Measurements from ENCODE around the gene GEMIN4.
A peak's percentile ranks its signal among the peaks of the same experiment; 100 is the strongest.

The GEMIN4 gene

DNA sequence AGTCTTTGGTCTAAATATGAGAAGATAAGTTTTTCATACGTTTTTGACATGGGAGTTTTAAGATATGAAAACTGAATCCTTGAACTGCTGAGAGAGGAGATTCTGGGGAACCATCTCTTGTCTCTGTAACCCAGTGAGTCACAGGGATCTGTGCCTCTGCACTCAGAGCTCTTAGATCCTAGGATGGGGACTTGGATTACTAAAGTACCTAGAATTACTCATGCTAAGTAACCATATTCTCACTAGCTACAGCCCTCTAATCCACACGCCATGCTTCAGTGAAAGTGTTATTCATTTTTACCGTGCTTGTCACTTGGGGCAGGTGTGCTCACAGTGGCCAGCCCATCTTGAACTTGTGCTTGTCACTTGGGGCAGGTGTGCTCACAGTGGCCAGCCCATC, 32.1 kb upstream of the GEMIN4 start:
- H3K79me2 ChIP-seq (ENCODE audit: control insufficient read depth, low read length), result peaks cover 85% of the 10 kb centered on the region
- no peaks in the 10 kb centered on the region for H3K9me3 ChIP-seq (ENCODE audit: control insufficient read depth, insufficient read depth, low read length)
- peaks cover 47% of the 10 kb centered on the region for H3K36me3 ChIP-seq (ENCODE audit: control insufficient read depth, low read length)
- no peaks in the 10 kb centered on the region for H3K27me3 ChIP-seq (ENCODE audit: control insufficient read depth, low read length)
- TF ChIP-seq, protein P1, sequence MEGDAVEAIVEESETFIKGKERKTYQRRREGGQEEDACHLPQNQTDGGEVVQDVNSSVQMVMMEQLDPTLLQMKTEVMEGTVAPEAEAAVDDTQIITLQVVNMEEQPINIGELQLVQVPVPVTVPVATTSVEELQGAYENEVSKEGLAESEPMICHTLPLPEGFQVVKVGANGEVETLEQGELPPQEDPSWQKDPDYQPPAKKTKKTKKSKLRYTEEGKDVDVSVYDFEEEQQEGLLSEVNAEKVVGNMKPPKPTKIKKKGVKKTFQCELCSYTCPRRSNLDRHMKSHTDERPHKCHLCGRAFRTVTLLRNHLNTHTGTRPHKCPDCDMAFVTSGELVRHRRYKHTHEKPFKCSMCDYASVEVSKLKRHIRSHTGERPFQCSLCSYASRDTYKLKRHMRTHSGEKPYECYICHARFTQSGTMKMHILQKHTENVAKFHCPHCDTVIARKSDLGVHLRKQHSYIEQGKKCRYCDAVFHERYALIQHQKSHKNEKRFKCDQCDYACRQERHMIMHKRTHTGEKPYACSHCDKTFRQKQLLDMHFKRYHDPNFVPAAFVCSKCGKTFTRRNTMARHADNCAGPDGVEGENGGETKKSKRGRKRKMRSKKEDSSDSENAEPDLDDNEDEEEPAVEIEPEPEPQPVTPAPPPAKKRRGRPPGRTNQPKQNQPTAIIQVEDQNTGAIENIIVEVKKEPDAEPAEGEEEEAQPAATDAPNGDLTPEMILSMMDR (IDR thresholded peaks at IDR 0.05; ENCODE audit: low read depth, low read length, poor library complexity, severe bottlenecking), result no peak
- TF ChIP-seq EZH2phosphoT487 (IDR thresholded peaks at IDR 0.05; ENCODE audit: borderline replicate concordance, low read length), result no peak
- H3K9me2 ChIP-seq (replicated peaks; ENCODE audit: control insufficient read depth, low read length), result no peaks in the 10 kb centered on the region
- peaks cover 27% of the 10 kb centered on the region for H3K4me1 ChIP-seq (ENCODE audit: control insufficient read depth, low read length)
- H3F3A ChIP-seq (ENCODE audit: control insufficient read depth, insufficient read depth), result no peaks in the 10 kb centered on the region; the same call in 1 of the 2 replicates
- H3K27ac ChIP-seq (ENCODE audit: low read depth, low read length), result no peak overlapping the region
- peak overlapping the region; percentile 94 for H3K4me3 ChIP-seq (ENCODE audit: low read length)
- H4K20me1 ChIP-seq (ENCODE audit: control insufficient read depth, insufficient read depth, low read depth, low read length), result 0 out of 2 replicates have a peak, but pooled peaks cover 4% of the 10 kb centered on the region
- H3K4me2 ChIP-seq (ENCODE audit: low read length), result peak overlapping the region; percentile 92

DNA sequence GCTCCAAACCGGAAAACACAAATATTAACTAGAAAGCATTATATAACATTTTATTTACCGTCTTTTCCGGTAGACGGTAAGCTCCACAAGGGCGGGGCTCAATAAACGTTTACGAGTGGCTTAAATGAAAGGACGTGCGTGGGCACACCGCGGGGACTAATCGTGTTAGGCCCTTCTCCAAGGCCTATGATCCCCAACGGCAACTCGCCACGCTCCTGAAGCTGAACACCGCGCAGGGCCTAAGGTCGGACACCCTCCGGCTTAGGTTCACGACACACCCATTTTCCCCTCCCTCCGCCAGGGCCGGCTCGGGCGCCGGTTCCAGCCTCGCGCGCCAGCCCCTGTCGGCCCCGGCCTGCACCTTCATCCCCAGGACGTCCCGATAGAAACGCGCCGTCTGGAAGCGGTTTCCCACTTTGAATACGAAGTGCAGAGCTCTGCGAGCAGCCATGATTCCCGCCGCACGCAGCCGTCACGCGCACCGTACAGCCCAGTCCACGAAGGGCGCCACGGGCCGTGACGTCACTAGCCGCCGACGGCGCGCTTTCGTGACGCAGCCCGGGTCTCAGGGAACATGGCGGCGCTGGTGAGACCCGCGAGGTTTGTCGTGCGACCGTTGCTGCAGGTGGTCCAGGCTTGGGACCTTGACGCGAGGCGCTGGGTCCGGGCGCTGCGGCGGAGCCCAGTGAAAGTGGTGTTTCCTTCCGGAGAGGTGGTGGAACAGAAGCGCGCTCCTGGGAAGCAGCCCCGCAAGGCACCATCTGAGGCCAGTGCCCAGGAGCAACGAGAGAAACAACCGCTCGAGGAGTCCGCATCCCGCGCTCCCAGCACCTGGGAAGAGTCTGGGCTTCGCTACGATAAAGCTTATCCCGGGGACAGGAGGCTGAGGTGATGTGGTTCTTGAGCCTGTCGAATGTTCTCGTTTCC, 30.0 kb upstream of the GEMIN4 start, which contains the start of the genes GLOD4 and MRM3:
Gene GLOD4, minus strand, starts transcription at position 476 of the 927 bp plus-strand sequence. Its CDS starts 25 bp downstream, at position 451.
Gene MRM3, plus strand, starts transcription at position 549 of the 927 bp plus-strand sequence. Its CDS starts 26 bp downstream, at position 575.
- TF ChIP-seq, protein P1 (IDR thresholded peaks at IDR 0.05; ENCODE audit: low read depth, low read length, poor library complexity, severe bottlenecking), result no peak
- TF ChIP-seq EZH2phosphoT487 (IDR thresholded peaks at IDR 0.05; ENCODE audit: borderline replicate concordance, low read length), result no peak
- Histone ChIP-seq H3K27me3 (ENCODE audit: control insufficient read depth, low read length) (no peaks in the 10 kb centered on the region), H3F3A (ENCODE audit: control insufficient read depth, insufficient read depth) (no peaks in the 10 kb centered on the region; the same call in 1 of the 2 replicates), H3K9me2 (replicated peaks; ENCODE audit: control insufficient read depth, low read length) (no peaks in the 10 kb centered on the region), H3K4me3 (ENCODE audit: low read length) (peak within 1 kb of the TSS; percentile 94), H3K4me1 (ENCODE audit: control insufficient read depth, low read length) (peaks cover 27% of the 10 kb centered on the region), H4K20me1 (ENCODE audit: control insufficient read depth, insufficient read depth, low read depth, low read length) (0 out of 2 replicates have a peak, but pooled peaks cover 4% of the 10 kb centered on the region), H3K9me3 (ENCODE audit: control insufficient read depth, insufficient read depth, low read length) (no peaks in the 10 kb centered on the region), H3K27ac (ENCODE audit: low read depth, low read length) (peak within 1 kb of the TSS; percentile 53), H3K79me2 (ENCODE audit: control insufficient read depth, low read length) (peaks cover 88% of the 10 kb centered on the region), H3K4me2 (ENCODE audit: low read length) (peak within 1 kb of the TSS; percentile 92), H3K36me3 (ENCODE audit: control insufficient read depth, low read length) (peaks cover 48% of the 10 kb centered on the region)

DNA sequence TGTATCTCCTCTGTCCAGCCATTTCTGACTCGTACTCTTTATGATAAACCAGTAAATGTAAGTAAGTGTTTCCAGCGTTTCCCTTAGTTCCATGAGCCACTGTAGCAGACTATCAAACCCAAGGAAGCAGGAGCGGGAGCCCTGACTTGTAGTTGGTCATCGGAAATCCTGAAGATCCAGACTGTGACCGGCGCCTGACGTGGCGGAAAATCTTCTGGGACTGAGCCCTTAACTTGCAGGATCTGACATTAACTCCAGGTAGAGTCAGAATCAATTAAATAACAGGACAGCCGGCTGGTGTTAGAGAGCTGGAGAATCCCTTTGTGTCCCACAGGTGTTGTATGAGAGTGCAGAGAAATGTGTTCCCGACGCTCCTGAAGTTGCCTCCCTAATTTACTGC, 26.0 kb upstream of the GEMIN4 start:
- Histone ChIP-seq H3K4me2 (ENCODE audit: low read length) (no peak overlapping the region), H3K27me3 (ENCODE audit: control insufficient read depth, low read length) (no peaks in the 10 kb centered on the region), H3K79me2 (ENCODE audit: control insufficient read depth, low read length) (peaks cover 66% of the 10 kb centered on the region), H3K36me3 (ENCODE audit: control insufficient read depth, low read length) (peaks cover 58% of the 10 kb centered on the region), H3K9me2 (replicated peaks; ENCODE audit: control insufficient read depth, low read length) (no peaks in the 10 kb centered on the region), H3K4me3 (ENCODE audit: low read length) (no peak overlapping the region), H3F3A (ENCODE audit: control insufficient read depth, insufficient read depth) (no peaks in the 10 kb centered on the region), H3K27ac (ENCODE audit: low read depth, low read length) (no peak overlapping the region), H3K4me1 (ENCODE audit: control insufficient read depth, low read length) (peaks cover 12% of the 10 kb centered on the region), H4K20me1 (ENCODE audit: control insufficient read depth, insufficient read depth, low read depth, low read length) (no peaks in the 10 kb centered on the region), H3K9me3 (ENCODE audit: control insufficient read depth, insufficient read depth, low read length) (no peaks in the 10 kb centered on the region)
- TF ChIP-seq EZH2phosphoT487 (IDR thresholded peaks at IDR 0.05; ENCODE audit: borderline replicate concordance, low read length), result no peak
- TF ChIP-seq, protein P1 (IDR thresholded peaks at IDR 0.05; ENCODE audit: low read depth, low read length, poor library complexity, severe bottlenecking), result no peak

All from DOHH2 (cell line).